Measurements from ENCODE around the gene PGPEP1.
A peak's percentile ranks its signal among the peaks of the same experiment; 100 is the strongest.

PGPEP1 gene

DNA sequence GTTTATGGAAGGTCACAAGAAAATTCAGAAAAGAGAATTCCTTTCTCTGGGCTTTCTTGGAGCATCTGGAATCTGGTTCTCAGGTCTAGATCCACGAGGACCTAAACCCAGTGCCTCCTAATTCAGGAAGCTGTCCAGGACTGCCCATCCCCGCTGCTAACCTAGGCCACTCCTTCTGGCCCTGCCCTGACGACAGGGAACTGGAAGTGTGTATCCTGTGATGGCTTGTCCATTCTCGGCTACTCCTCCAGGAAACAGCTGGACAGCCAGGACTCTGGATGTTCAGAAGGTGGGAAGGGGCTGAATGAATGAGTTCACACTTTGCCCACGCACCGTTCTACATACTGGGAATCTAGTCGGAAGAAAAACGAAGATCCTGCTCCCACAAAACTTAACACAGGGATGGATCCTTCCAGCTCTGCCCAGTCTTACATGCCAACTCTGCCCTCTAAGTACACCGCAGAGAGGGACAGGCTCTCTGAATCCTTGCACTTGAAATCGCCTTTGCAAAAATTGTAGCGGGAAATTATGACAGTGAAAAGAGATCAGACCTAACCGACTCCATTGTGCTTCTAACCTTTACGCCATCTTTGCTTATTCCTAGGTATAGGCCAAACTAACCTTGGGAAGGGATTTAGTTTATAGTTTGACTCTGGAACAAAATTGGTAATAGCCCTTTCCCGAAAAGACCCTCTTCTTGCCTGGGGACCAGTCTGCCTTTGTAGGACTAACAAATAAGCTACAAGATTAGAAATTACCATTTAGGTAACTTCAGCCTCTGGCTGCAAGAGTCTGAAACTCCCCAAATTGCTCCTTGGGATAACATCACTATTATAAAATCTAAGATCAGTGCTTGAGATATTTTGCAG lies 19.3 kb upstream of the PGPEP1 start:
- no peak for TF ChIP-seq TAF1 (IDR thresholded peaks at IDR 0.05; ENCODE audit: low read depth)
- TF ChIP-seq FOXM1 (IDR thresholded peaks at IDR 0.05; ENCODE audit: borderline replicate concordance, low read depth) = no peak
- no peak for TF ChIP-seq RAD21 (IDR thresholded peaks at IDR 0.05; ENCODE audit: low read depth)
- no peak for TF ChIP-seq TCF12 (IDR thresholded peaks at IDR 0.05; ENCODE audit: low read depth)
- TF ChIP-seq TEAD4 (IDR thresholded peaks at IDR 0.05) = no peak
- TF ChIP-seq EGR1 (IDR thresholded peaks at IDR 0.05) = no peak

DNA sequence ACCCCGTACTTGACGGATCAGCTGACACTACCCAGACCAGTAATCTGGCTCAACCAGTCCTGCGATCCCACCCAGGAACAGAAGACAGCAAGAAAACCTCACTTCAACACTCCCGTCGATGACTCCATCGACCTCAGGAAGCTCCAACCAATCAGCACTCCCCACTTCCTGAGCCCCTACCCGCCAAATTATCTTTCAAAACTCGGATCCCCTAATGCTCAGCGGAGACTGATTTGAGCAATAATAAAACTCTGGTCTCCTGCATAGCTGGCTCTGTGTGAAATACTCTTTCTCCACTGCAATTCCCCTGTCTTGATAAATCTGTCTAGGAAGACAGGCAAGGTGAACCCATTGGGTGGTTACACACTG lies 18.7 kb upstream of the PGPEP1 start:
- TF ChIP-seq NFIC (IDR thresholded peaks at IDR 0.05) = no peak
- TF ChIP-seq CREB1 (IDR thresholded peaks at IDR 0.05; ENCODE audit: low read depth) = no peak
- TF ChIP-seq YY1 (IDR thresholded peaks at IDR 0.05; ENCODE audit: low read depth) = no peak
- TF ChIP-seq ZBTB7A (IDR thresholded peaks at IDR 0.05; ENCODE audit: low read depth) = no peak
- TF ChIP-seq, protein P1, sequence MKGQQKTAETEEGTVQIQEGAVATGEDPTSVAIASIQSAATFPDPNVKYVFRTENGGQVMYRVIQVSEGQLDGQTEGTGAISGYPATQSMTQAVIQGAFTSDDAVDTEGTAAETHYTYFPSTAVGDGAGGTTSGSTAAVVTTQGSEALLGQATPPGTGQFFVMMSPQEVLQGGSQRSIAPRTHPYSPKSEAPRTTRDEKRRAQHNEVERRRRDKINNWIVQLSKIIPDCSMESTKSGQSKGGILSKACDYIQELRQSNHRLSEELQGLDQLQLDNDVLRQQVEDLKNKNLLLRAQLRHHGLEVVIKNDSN (IDR thresholded peaks at IDR 0.05) = no peak
- no peak for TF ChIP-seq TCF12 (IDR thresholded peaks at IDR 0.05; ENCODE audit: low read depth)
- TF ChIP-seq TAF1 (IDR thresholded peaks at IDR 0.05; ENCODE audit: low read depth) = no peak
- no peak for TF ChIP-seq RAD21 (IDR thresholded peaks at IDR 0.05; ENCODE audit: low read depth)
- no peak for TF ChIP-seq EGR1 (IDR thresholded peaks at IDR 0.05)
- TF ChIP-seq, protein P2, sequence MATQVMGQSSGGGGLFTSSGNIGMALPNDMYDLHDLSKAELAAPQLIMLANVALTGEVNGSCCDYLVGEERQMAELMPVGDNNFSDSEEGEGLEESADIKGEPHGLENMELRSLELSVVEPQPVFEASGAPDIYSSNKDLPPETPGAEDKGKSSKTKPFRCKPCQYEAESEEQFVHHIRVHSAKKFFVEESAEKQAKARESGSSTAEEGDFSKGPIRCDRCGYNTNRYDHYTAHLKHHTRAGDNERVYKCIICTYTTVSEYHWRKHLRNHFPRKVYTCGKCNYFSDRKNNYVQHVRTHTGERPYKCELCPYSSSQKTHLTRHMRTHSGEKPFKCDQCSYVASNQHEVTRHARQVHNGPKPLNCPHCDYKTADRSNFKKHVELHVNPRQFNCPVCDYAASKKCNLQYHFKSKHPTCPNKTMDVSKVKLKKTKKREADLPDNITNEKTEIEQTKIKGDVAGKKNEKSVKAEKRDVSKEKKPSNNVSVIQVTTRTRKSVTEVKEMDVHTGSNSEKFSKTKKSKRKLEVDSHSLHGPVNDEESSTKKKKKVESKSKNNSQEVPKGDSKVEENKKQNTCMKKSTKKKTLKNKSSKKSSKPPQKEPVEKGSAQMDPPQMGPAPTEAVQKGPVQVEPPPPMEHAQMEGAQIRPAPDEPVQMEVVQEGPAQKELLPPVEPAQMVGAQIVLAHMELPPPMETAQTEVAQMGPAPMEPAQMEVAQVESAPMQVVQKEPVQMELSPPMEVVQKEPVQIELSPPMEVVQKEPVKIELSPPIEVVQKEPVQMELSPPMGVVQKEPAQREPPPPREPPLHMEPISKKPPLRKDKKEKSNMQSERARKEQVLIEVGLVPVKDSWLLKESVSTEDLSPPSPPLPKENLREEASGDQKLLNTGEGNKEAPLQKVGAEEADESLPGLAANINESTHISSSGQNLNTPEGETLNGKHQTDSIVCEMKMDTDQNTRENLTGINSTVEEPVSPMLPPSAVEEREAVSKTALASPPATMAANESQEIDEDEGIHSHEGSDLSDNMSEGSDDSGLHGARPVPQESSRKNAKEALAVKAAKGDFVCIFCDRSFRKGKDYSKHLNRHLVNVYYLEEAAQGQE (IDR thresholded peaks at IDR 0.05; ENCODE audit: low read depth) = no peak
- no peak for TF ChIP-seq EP300 (IDR thresholded peaks at IDR 0.05; ENCODE audit: borderline replicate concordance)
- TF ChIP-seq FOXM1 (IDR thresholded peaks at IDR 0.05; ENCODE audit: borderline replicate concordance, low read depth) = no peak
- TF ChIP-seq CEBPB (IDR thresholded peaks at IDR 0.05) = no peak
- TF ChIP-seq, protein P3, sequence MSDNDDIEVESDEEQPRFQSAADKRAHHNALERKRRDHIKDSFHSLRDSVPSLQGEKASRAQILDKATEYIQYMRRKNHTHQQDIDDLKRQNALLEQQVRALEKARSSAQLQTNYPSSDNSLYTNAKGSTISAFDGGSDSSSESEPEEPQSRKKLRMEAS (IDR thresholded peaks at IDR 0.05) = no peak
- no peak for TF ChIP-seq TEAD4 (IDR thresholded peaks at IDR 0.05)

DNA sequence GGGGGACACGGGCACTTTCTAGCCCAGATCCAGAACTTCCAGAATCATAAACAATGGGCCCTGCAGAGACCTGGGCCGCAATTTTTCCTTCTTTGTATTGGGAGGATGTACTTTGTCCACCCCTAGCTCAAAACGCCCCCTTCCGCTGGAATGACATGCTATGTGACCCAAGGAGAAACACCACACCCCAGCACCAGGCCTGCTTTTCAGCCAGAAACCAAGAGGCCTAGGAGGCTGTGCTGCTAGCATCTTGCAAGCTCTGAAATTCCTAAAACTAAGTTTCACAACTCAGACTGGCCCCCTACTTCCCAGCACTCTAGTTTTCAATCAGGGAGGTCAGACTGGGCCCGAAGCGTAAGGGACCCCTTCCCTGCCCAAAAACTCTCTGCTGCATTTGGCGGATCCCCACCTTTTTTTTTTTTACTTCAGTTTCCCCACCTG lies 18.1 kb upstream of the PGPEP1 start:
- TF ChIP-seq TAF1 (IDR thresholded peaks at IDR 0.05; ENCODE audit: low read depth) (no peak), RAD21 (IDR thresholded peaks at IDR 0.05; ENCODE audit: low read depth) (peak; percentile 32; the same call in 1 of the 2 replicates)

DNA sequence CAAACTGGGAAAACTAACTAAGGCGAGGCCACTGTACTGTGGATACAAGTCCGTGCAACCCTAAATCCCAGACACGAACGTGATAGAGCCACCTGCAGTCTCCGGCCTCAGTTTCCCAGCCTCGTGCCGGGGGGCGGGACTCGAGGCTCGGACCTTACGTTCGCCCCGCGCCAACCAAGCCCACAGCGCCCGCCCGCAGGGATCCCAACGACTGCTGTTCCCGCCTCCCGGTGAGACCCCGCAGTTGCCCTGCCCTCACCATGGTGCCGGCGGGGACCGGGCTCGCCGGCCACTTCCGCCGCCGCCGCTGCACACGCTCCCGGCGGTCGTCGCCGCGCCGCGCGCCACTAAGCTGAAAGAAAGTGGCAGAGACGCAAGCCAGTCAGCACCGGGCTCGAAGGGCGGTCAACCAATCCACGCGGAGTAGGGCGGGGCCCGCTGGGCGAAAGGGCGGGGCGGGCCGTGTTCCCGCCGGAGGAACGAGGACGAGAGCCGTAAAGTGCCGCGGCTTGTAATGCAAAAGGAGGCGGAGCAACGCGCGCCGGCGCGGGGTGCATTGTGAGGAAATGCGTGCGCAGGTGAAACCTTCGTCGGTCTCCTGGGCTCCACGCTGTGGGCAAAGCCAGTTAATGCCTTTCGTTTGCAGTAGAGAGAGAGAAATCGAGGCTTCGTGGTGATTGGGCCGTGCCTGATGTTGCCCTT lies 17.5 kb upstream of the PGPEP1 start, which contains the start of gene LSM4:
Gene LSM4 (minus strand): TSS at position 318 of the 702 bp plus-strand sequence. CDS start 56 bp downstream, at position 262.
- 0 out of 2 replicates have a peak, but pooled peaks have one; percentile 42 for TF ChIP-seq TCF12 (IDR thresholded peaks at IDR 0.05; ENCODE audit: low read depth)
- no peak for TF ChIP-seq NFIC (IDR thresholded peaks at IDR 0.05)
- no peak for TF ChIP-seq FOXM1 (IDR thresholded peaks at IDR 0.05; ENCODE audit: borderline replicate concordance, low read depth)
- no peak for TF ChIP-seq CEBPB (IDR thresholded peaks at IDR 0.05)
- TF ChIP-seq EP300 (IDR thresholded peaks at IDR 0.05; ENCODE audit: borderline replicate concordance) = no peak
- peak; percentile 62; the same call in 1 of the 2 replicates for TF ChIP-seq YY1 (IDR thresholded peaks at IDR 0.05; ENCODE audit: low read depth)
- TF ChIP-seq, protein P3 (IDR thresholded peaks at IDR 0.05) = peak; percentile 90
- TF ChIP-seq, protein P2 (IDR thresholded peaks at IDR 0.05; ENCODE audit: low read depth) = no peak
- TF ChIP-seq CREB1 (IDR thresholded peaks at IDR 0.05; ENCODE audit: low read depth) = 0 out of 2 replicates have a peak, but pooled peaks have one; percentile 49
- TF ChIP-seq EGR1 (IDR thresholded peaks at IDR 0.05) = no peak
- TF ChIP-seq ZBTB7A (IDR thresholded peaks at IDR 0.05; ENCODE audit: low read depth) = no peak
- TF ChIP-seq TEAD4 (IDR thresholded peaks at IDR 0.05) = peak; percentile 59; the same call in 1 of the 2 replicates
- TF ChIP-seq RAD21 (IDR thresholded peaks at IDR 0.05; ENCODE audit: low read depth) = peak; percentile 45
- TF ChIP-seq TAF1 (IDR thresholded peaks at IDR 0.05; ENCODE audit: low read depth) = peak; percentile 61
- TF ChIP-seq, protein P1 (IDR thresholded peaks at IDR 0.05) = no peak

DNA sequence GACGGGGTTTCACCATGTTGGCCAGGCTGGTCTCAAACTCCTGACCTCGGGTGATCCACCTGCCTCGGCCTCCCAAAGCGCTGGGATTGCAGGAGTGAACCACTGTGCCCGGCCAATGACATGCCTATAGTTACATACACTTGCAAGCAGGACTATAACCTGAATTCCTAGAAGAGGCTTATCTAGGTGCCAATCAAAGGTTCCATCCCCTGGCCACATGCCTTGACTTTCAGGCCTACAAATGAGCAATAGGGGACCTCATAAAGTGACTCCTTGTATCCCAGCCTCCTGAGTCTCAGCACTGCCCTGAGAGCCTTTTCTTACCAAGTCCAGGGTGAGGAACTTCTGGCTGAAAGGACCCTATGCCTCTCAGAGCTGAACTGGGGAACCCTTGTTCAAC lies 13.6 kb upstream of the PGPEP1 start:
- TF ChIP-seq ZBTB7A (IDR thresholded peaks at IDR 0.05; ENCODE audit: low read depth) (no peak), YY1 (IDR thresholded peaks at IDR 0.05; ENCODE audit: low read depth) (no peak), TEAD4 (IDR thresholded peaks at IDR 0.05) (no peak), FOXM1 (IDR thresholded peaks at IDR 0.05; ENCODE audit: borderline replicate concordance, low read depth) (no peak), NFIC (IDR thresholded peaks at IDR 0.05) (no peak), EP300 (IDR thresholded peaks at IDR 0.05; ENCODE audit: borderline replicate concordance) (no peak), TAF1 (IDR thresholded peaks at IDR 0.05; ENCODE audit: low read depth) (no peak), EGR1 (IDR thresholded peaks at IDR 0.05) (no peak), RAD21 (IDR thresholded peaks at IDR 0.05; ENCODE audit: low read depth) (no peak), TCF12 (IDR thresholded peaks at IDR 0.05; ENCODE audit: low read depth) (no peak), CEBPB (IDR thresholded peaks at IDR 0.05) (no peak)
- TF ChIP-seq, protein P3 (IDR thresholded peaks at IDR 0.05) = no peak
- TF ChIP-seq, protein P1 (IDR thresholded peaks at IDR 0.05) = no peak
- TF ChIP-seq, protein P2 (IDR thresholded peaks at IDR 0.05; ENCODE audit: low read depth) = no peak
